Islet precursor cell (in vitro differentiated cells): ENCODE measurements around the gene PRDM8.
"Not testable (repeated sequence)": the region's sequence is repeated elsewhere in the genome, so short reads cannot be mapped to it uniquely, and the experiment has no call there.

ENCODE experiments used
- DNase-seq: peaks from one replicate; pipeline ENCODE4 v3.0.0-alpha.2; 2018

Gene PRDM8

GRCh38 chr4:80231180-80231579 lies 33.9 kb downstream of the PRDM8 start:
- no peak for DNase-seq

GRCh38 chr4:80232707-80233370 lies 35.5 kb downstream of the PRDM8 start:
- DNase-seq: no peak

GRCh38 chr4:80233390-80233789 lies 36.1 kb downstream of the PRDM8 start:
- no peak for DNase-seq

- DNase-seq: no peak
Measured at GRCh38 chr4:80235451-80235850, 38.1 kb downstream of the PRDM8 start.

GRCh38 chr4:80237992-80238391 lies 40.7 kb downstream of the PRDM8 start:
- DNase-seq: no peak

GRCh38 chr4:80239480-80240150 lies 42.3 kb downstream of the PRDM8 start:
- DNase-seq: no peak

GRCh38 chr4:80240976-80241375 lies 43.7 kb downstream of the PRDM8 start:
- no peak for DNase-seq

GRCh38 chr4:80243274-80244018 lies 46.1 kb downstream of the PRDM8 start:
- no peak for DNase-seq

GRCh38 chr4:80247484-80247883 lies 50.2 kb downstream of the PRDM8 start:
- DNase-seq: not testable (repeated sequence)

- no peak for DNase-seq
Measured at GRCh38 chr4:80249144-80249543, 51.8 kb downstream of the PRDM8 start.

GRCh38 chr4:80252427-80252826 lies 55.1 kb downstream of the PRDM8 start:
- no peak for DNase-seq

- DNase-seq: no peak
Measured at GRCh38 chr4:80252953-80253352, 55.6 kb downstream of the PRDM8 start.

- no peak for DNase-seq
Measured at GRCh38 chr4:80253510-80253909, 56.2 kb downstream of the PRDM8 start.
